Panc1 (cell line): ENCODE data around the gene TMEM273. TPM values are rescaled to one million over a fixed set of nuclear protein-coding genes. Genes with fewer than 3 reads are reported as not detected.

ENCODE experiments used
- ATAC-seq: fragments of 200-7000 bp; cut with Tn5 transposase; 2 replicates; pipeline ENCODE4 v1.9.1; 2020; ENCODE audit warnings: mild to moderate bottlenecking, moderate library complexity
- BruUV-seq: library from RNA; stranded (reverse); fragments of 400-500 nt; replicated peaks from 2 replicates; lab custom pipeline; 2021; lab: Mats Ljungman, UMichigan
- CTCF ChIA-PET: fragments of 300-600 bp; sonication (Branson Sonifier 250); formaldehyde crosslinking; loops from one replicate; lab custom pipeline; 2022; ENCODE audit warnings: antibody characterized with exemption; lab: Charles Lee
- POLR2A ChIA-PET: fragments of 300-600 bp; sonication (Branson Sonifier 250); formaldehyde crosslinking; loops from one replicate; lab custom pipeline; 2022; ENCODE audit warnings: antibody characterized with exemption; lab: Charles Lee
- DNase-seq: peaks from one replicate; pipeline ENCODE4 v3.0.0-alpha.2; 2010; ENCODE audit warnings: low read depth, low spot score
- H3K27ac ChIP-seq: 2 replicates; pipeline ENCODE4 v1.5.1; 2011; ENCODE audit warnings: mild to moderate bottlenecking, low read length, inconsistent platforms
- H3K27me3 ChIP-seq: fragments of 200-500 bp; sonication (Bioruptor generic); 2 replicates; pipeline ENCODE4 v1.6.0; 2014; ENCODE audit warnings: low read length, inconsistent platforms; ENCODE audit not compliant: control insufficient read depth, insufficient read depth
- H3K36me3 ChIP-seq: fragments of 200-500 bp; sonication (Bioruptor generic); 2 replicates; pipeline ENCODE4 v1.5.1; 2014; ENCODE audit warnings: inconsistent platforms, mild to moderate bottlenecking, low read length, moderate library complexity; ENCODE audit not compliant: control insufficient read depth, insufficient read depth
- H3K4me1 ChIP-seq: 2 replicates; pipeline ENCODE4 v1.5.1; 2011; ENCODE audit warnings: inconsistent platforms, mild to moderate bottlenecking, low read length, moderate library complexity; ENCODE audit not compliant: control insufficient read depth, insufficient read depth
- H3K4me3 ChIP-seq, 2 experiments: 2 replicates each; pipeline ENCODE4 v1.5.1; 2011 to 2012; ENCODE audit warnings: low read depth in 2 of 2, low read length in 2 of 2, mild to moderate bottlenecking in 2 of 2, inconsistent platforms in 1 of 2, moderate library complexity in 1 of 2
- H3K9me3 ChIP-seq: fragments of 200-500 bp; sonication (Bioruptor generic); 2 replicates; pipeline ENCODE4 v1.5.1; 2014; ENCODE audit warnings: low read depth, mild to moderate bottlenecking, inconsistent platforms, low read length, moderate library complexity; ENCODE audit not compliant: control insufficient read depth, insufficient read depth
- POLR2AphosphoS5 ChIP-seq: IDR thresholded peaks from 2 replicates; pipeline ENCODE4 v1.6.1; 2012; ENCODE audit warnings: mild to moderate bottlenecking, low read depth, low read length, moderate library complexity
- SIN3A ChIP-seq: IDR thresholded peaks from 2 replicates; pipeline ENCODE4 v1.6.1; 2012; ENCODE audit warnings: low read depth, mild to moderate bottlenecking, low read length, moderate library complexity, borderline replicate concordance; ENCODE audit not compliant: insufficient read depth
- TCF7L2 ChIP-seq: IDR thresholded peaks from 2 replicates; pipeline ENCODE4 v1.6.1; 2011; ENCODE audit warnings: mild to moderate bottlenecking, low read depth, low read length, inconsistent platforms
- in situ Hi-C: cut with HindIII; loops from 2 replicates; pipeline ENCODE4 v1.10.0; 2016; ENCODE audit warnings: low sequenced_read_pairs, low pct_unique_long_range_greater_than_20kb
- intact Hi-C: fragments of 100-400 bp; cut with micrococcal nuclease; formaldehyde crosslinking; loops from one replicate; pipeline ENCODE4 v1.10.0; 2022; ENCODE audit not compliant: unreplicated experiment
- total RNA-seq: library from RNA; stranded (reverse); gene quantifications from one replicate; pipeline ENCODE4 v1.2.1, GENCODE V29; 2021; ENCODE audit not compliant: unreplicated experiment
- TF ChIP-seq, protein P1 (sequence below), 2 experiments: IDR thresholded peaks; 2 replicates each; pipeline ENCODE4 v1.6.1; 2011 to 2012; ENCODE audit warnings: low read depth in 2 of 2, control low read depth in 1 of 2, low read length in 1 of 2, mild to moderate bottlenecking in 1 of 2, moderate library complexity in 1 of 2; ENCODE audit not compliant: insufficient read depth in 1 of 2
- TF ChIP-seq, protein P2 (sequence below): fragments of 450-650 bp; IDR thresholded peaks from 2 replicates; pipeline ENCODE4 v1.5.1; 2017; ENCODE audit warnings: mild to moderate bottlenecking

The TMEM273 gene
- total RNA-seq, 1 experiment from 2014 or later: 0.23 TPM

DNA sequence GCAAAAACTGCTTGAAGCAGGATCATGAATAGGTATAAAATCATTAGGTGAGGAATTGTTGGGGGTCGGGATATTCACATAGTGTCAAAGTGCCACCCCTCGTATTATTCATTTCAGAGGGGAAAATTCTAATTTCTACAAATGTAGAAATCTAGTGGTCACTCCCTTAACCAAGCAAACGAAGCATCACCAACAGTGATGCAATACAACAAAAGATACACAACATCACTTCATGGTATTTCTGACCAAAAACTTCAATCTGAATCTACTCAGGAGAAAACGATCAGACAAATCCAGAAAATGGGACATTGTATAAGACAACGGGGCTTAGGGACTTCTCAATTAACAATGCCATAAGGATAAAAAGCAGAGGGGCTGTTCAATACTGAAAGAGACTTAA, 28.1 kb downstream of the TMEM273 start:
- TF ChIP-seq TCF7L2: no peak
- TF ChIP-seq POLR2AphosphoS5: no peak
- TF ChIP-seq, protein P1, sequence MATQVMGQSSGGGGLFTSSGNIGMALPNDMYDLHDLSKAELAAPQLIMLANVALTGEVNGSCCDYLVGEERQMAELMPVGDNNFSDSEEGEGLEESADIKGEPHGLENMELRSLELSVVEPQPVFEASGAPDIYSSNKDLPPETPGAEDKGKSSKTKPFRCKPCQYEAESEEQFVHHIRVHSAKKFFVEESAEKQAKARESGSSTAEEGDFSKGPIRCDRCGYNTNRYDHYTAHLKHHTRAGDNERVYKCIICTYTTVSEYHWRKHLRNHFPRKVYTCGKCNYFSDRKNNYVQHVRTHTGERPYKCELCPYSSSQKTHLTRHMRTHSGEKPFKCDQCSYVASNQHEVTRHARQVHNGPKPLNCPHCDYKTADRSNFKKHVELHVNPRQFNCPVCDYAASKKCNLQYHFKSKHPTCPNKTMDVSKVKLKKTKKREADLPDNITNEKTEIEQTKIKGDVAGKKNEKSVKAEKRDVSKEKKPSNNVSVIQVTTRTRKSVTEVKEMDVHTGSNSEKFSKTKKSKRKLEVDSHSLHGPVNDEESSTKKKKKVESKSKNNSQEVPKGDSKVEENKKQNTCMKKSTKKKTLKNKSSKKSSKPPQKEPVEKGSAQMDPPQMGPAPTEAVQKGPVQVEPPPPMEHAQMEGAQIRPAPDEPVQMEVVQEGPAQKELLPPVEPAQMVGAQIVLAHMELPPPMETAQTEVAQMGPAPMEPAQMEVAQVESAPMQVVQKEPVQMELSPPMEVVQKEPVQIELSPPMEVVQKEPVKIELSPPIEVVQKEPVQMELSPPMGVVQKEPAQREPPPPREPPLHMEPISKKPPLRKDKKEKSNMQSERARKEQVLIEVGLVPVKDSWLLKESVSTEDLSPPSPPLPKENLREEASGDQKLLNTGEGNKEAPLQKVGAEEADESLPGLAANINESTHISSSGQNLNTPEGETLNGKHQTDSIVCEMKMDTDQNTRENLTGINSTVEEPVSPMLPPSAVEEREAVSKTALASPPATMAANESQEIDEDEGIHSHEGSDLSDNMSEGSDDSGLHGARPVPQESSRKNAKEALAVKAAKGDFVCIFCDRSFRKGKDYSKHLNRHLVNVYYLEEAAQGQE (IDR thresholded peaks at IDR 0.05; ENCODE audit: insufficient read depth in 1 of 2, low read depth in 2 of 2, low read length in 1 of 2): no peak
- TF ChIP-seq, protein P2, sequence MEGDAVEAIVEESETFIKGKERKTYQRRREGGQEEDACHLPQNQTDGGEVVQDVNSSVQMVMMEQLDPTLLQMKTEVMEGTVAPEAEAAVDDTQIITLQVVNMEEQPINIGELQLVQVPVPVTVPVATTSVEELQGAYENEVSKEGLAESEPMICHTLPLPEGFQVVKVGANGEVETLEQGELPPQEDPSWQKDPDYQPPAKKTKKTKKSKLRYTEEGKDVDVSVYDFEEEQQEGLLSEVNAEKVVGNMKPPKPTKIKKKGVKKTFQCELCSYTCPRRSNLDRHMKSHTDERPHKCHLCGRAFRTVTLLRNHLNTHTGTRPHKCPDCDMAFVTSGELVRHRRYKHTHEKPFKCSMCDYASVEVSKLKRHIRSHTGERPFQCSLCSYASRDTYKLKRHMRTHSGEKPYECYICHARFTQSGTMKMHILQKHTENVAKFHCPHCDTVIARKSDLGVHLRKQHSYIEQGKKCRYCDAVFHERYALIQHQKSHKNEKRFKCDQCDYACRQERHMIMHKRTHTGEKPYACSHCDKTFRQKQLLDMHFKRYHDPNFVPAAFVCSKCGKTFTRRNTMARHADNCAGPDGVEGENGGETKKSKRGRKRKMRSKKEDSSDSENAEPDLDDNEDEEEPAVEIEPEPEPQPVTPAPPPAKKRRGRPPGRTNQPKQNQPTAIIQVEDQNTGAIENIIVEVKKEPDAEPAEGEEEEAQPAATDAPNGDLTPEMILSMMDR: no peak
- no peak for TF ChIP-seq SIN3A
- ChIA-PET CTCF (no interaction called here), POLR2A (no interaction called here)
- Histone ChIP-seq H3K36me3 (no peaks in the 10 kb centered on the region), H3K9me3 (no peaks in the 10 kb centered on the region), H3K4me3 (no peak overlapping the region), H3K27me3 (peaks cover 13% of the 10 kb centered on the region), H3K4me1 (no peaks in the 10 kb centered on the region), H3K27ac (no peak overlapping the region)
- in situ Hi-C loops (no loop called here), intact Hi-C loops (loop anchor here (5.0 kb wide), 2 partner anchors 178 to 503 kb away; no protein-coding TSS in a partner anchor)
- DNase-seq (no peak), ATAC-seq (no peak)
- no TSS peak for BruUV-seq

DNA sequence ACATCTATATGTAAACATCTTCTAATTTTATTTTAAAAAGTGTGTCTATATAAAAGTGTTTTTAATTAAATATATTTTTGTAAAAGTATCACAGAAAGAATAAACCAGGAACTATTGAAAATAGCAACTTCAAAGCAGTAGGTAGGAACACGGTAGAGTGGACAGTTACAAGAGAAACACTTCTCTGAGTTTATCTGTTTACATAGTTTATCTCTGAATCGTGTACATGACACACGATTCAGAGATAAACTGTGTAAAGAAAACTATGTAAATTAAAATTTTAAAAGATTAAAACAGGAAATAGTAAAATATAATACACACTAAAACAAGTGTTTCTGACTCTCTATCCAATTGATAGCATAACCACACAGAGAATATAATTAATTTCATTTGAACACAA, 29.3 kb downstream of the TMEM273 start:
- Histone ChIP-seq H3K27ac (no peak overlapping the region), H3K4me3 (no peak overlapping the region), H3K27me3 (peaks cover 15% of the 10 kb centered on the region), H3K4me1 (no peaks in the 10 kb centered on the region), H3K36me3 (no peaks in the 10 kb centered on the region), H3K9me3 (no peaks in the 10 kb centered on the region)
- in situ Hi-C loops: no loop called here
- TF ChIP-seq TCF7L2: no peak
- TF ChIP-seq SIN3A: no peak
- no peak for TF ChIP-seq POLR2AphosphoS5
- TF ChIP-seq, protein P1 (IDR thresholded peaks at IDR 0.05; ENCODE audit: insufficient read depth in 1 of 2, low read depth in 2 of 2, low read length in 1 of 2): no peak
- TF ChIP-seq, protein P2: no peak
- DNase-seq: no peak
- intact Hi-C loops: no loop called here
- no peak for ATAC-seq
- no TSS peak for BruUV-seq
- ChIA-PET CTCF (no interaction called here), POLR2A (no interaction called here)
